HG03159 (cell line): ENCODE measurements around the gene SKIC2.
"Not testable (repeated sequence)": the region's sequence is repeated elsewhere in the genome, so short reads cannot be mapped to it uniquely, and the experiment has no call there.

Source experiments
- ATAC-seq: cut with Tn5 transposase; IDR thresholded peaks from one replicate; pipeline ENCODE4 v1.9.1; 2021; ENCODE audit warnings: mild to moderate bottlenecking, moderate library complexity; ENCODE audit not compliant: unreplicated experiment

SKIC2 gene

GRCh38 chr6:31958741-31959739 is at the start of gene SKIC2, which contains the start of gene NELFE:
Gene SKIC2 (plus strand): TSS chr6:31959175. CDS start chr6:31959193, 18 bp downstream.
Gene NELFE (minus strand): TSS chr6:31958971. CDS start chr6:31958446, 525 bp downstream.
- ATAC-seq, result peak; percentile 94

GRCh38 chr6:31909298-31909697 is 49.7 kb upstream of the SKIC2 start:
- ATAC-seq, result not testable (repeated sequence)

- ATAC-seq, result no peak
Observed at GRCh38 chr6:31911826-31912585, 47.0 kb upstream of the SKIC2 start.

GRCh38 chr6:31915351-31915750 is 43.6 kb upstream of the SKIC2 start:
- no peak for ATAC-seq

DNA sequence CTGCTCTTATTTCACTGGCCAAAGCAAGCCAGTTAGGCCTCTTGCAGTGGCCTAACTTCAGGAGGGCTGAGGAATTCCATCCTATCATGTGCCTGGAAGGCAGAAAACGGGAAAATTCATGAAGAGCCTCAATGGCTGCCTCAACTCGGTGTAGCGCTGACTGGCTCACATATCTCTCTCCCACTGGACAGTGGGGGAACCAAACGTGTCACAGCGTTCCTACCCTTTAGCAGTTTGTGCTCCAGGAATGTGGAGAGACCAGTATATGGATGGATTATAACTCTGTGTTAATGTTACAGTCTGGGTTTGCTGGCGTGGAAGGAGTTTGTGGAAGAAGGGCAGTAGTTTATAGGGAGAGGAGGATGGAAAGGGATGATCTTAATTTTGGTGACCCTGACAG is 43.2 kb upstream of the SKIC2 start:
- ATAC-seq, result no peak

DNA sequence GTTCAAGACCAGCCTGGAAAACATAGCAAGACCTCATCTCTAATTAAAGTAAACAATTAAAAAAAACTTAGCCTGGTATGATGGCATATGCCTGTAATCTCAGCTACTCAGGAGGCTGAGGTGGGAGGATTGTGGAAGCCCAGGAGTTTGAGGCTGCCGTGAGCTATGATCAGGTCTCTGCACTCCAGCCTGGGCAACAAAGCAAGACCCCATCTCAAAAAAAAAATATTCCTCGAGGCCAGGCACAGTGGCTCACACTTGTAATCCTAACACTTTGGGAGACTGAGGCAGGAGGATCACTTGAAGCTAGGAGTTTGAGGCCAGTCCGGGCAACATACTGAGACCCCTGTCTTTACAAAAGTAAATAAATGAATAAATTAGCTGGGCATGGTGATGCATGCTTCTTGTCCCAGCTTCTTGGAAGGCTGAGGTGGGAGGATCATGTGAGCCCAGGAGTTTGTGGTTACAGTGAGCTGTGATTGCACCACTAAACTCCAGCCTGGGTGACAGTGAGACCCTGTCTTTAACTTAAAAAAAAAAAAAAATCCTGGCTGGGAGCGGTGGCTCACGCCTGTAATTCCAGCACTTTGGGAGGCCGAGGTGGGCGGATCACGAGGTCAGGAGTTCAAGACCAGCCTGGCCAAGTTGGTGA is 40.8 kb upstream of the SKIC2 start:
- no peak for ATAC-seq

DNA sequence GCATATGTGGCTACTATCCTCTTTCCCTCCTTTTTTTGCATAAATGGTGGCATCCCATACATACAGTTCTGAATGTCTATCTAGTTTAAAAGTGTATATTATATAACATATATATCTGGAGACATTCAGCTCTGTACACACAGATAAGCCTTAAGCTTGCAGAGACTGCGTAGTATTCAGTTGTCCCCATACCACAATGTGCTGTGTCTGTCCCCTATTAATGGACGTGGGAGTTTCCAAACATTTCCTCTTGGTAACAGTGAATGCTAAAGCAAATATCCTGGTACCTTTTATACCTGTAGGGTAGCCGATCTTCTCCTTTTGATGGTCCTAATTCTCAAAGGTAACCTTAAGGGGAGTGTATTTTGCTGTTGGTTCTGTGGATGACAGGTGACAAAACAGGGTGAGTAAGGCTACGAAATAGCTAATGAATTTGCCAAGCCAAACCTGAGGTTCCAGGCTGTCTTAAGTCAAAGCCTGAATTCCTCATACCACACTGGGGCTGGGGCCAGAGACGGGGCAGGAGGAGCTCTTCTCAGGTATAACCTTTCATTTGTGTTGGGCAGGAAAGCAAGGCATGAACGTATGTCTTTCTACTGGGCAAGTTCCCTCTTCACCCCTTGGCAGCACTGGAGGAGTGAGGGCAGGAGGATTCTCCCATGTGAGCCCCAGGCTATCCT is 39.2 kb upstream of the SKIC2 start:
- ATAC-seq, result no peak

GRCh38 chr6:31920811-31921210 is 38.2 kb upstream of the SKIC2 start:
- ATAC-seq, result no peak

GRCh38 chr6:31922942-31923341 is 36.0 kb upstream of the SKIC2 start:
- ATAC-seq, result no peak

- no peak for ATAC-seq
Observed at GRCh38 chr6:31927242-31927862, 31.6 kb upstream of the SKIC2 start, which contains the start of gene C2. Gene C2 (plus strand): TSS chr6:31927717. CDS start chr6:31927753, 36 bp downstream.

DNA sequence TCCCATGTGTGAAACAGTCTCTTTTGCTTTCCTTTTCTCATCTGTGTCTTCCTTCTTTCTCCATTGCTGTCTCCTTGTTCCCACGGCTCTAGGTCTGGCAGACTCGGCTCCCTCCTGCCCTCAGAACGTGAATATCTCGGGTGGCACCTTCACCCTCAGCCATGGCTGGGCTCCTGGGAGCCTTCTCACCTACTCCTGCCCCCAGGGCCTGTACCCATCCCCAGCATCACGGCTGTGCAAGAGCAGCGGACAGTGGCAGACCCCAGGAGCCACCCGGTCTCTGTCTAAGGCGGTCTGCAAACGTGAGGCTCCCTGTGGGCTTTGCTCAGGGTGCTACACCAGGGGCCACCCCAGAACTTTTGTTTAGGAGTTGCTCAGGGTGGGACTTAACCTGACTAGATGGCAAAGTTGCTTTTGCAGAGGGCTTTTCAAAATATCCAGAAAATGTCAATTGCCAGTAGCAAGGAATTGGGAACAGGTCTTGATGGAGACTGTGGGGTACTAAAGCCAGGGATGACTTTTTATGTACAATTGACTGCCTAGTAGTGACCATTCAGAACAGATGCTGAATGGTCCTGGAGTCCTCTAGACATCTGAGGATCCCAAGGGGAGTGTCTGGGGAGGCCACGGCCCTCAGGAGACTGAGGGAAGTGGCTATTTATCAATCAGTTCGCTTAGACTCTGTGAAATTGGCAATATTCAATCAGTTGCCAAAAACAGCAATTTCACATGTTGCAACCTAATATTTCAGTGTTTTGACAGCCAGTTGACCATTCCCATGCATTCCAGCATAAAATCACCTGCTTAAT is 30.9 kb upstream of the SKIC2 start:
- ATAC-seq, result no peak

DNA sequence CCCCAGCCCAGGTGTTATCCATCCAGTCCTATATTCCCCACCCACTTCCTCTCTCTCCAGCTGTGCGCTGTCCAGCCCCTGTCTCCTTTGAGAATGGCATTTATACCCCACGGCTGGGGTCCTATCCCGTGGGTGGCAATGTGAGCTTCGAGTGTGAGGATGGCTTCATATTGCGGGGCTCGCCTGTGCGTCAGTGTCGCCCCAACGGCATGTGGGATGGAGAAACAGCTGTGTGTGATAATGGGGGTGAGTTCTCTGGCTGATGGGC is 30.4 kb upstream of the SKIC2 start:
- no peak for ATAC-seq

DNA sequence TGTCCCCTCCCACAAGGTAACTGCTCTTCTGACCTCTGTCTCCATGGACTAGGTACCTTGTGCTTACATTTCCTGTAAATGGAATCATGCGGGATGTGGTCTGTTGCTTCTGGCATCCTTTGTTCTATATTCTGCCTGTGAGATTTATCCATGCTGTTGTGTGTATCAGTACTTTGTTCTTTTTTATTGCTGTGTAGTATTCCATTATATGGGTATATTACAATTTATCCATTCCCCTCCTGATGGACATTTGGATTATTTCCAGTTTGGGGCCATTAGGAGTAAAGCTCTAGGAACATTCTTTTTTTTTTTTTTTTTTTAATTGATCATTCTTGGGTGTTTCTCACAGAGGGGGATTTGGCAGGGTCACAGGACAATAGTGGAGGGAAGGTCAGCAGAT is 28.0 kb upstream of the SKIC2 start:
- ATAC-seq, result no peak

- not testable (repeated sequence) for ATAC-seq
Observed at GRCh38 chr6:31932137-31932536, 26.8 kb upstream of the SKIC2 start.

- ATAC-seq, result no peak
Observed at GRCh38 chr6:31933537-31933936, 25.4 kb upstream of the SKIC2 start.

DNA sequence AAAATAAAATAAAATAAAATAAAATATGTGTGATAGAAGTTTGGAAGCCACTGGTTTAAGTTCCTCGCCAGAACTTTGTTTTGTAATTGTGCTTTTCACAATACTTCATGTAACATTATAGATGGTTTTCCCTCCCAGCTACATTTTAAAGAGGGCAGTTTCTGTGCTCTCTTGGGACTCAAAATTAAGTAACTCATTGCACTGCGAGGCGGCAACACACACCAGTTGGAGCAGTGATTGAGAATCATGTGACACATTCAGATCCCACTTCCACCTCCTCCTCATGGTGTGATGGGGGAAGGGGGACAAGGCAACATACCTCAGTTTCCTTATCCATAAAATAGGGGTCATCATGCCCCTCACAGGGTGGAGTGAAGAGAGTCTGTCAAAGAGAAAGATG is 24.0 kb upstream of the SKIC2 start:
- no peak for ATAC-seq

DNA sequence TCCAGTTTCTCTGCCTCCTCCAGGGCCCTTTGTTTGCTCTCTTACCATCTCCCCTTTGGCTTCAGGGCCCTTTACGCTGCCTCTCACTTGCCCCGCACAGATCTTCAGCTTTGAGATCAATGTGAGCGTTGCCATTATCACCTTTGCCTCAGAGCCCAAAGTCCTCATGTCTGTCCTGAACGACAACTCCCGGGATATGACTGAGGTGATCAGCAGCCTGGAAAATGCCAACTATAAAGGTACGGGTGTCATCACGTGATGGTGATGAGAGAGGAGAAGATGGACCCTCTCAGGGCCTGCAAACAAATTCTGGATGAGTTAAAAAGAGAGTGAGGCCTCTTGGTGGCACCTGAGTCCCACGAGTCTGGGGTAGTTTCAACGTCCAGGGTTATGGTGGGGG is 23.2 kb upstream of the SKIC2 start:
- ATAC-seq, result no peak

- no peak for ATAC-seq
Observed at GRCh38 chr6:31940256-31940664, 18.7 kb upstream of the SKIC2 start.

DNA sequence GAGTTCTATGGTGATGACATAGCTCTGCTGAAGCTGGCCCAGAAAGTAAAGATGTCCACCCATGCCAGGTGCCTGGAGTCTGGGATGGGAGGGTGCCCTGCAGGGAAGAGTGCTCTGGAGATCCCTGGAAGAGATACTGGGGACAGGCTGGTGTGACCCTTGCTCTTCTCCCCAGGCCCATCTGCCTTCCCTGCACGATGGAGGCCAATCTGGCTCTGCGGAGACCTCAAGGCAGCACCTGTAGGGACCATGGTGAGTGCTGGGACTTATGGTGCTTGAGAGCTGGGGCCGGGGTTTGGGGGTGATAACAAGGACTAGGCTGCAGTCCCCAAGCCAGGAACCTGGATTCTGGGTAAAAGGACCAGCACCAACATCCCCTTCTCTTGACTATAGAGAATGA is 15.2 kb upstream of the SKIC2 start:
- no peak for ATAC-seq

GRCh38 chr6:31945154-31945506 is 13.8 kb upstream of the SKIC2 start:
- ATAC-seq, result no peak
